HCT116 (cell line): ENCODE data around the gene EXOSC10. TPM values are rescaled to one million over a fixed set of nuclear protein-coding genes. Genes with fewer than 3 reads are reported as not detected.

ENCODE experiments used
- ATAC-seq: fragments of 200-7000 bp; cut with Tn5 transposase; 2 replicates; pipeline ENCODE4 v1.9.1; 2020; ENCODE audit warnings: mild to moderate bottlenecking, moderate library complexity
- BruUV-seq: library from RNA; stranded (reverse); fragments of 400-500 nt; replicated peaks from 2 replicates; lab custom pipeline; 2021; lab: Mats Ljungman, UMichigan
- CTCF ChIA-PET: fragments of 300-600 bp; sonication (Branson Sonifier 250); formaldehyde crosslinking; loops from one replicate; lab custom pipeline; 2021; ENCODE audit warnings: antibody characterized with exemption; lab: Charles Lee
- POLR2A ChIA-PET: fragments of 300-600, 350-600 bp; sonication (Branson Sonifier 250); formaldehyde crosslinking; loops from one replicate; lab custom pipeline; 2021; ENCODE audit warnings: antibody characterized with exemption; lab: Charles Lee
- RAD21 ChIA-PET, 2 experiments: fragments of 300-600 bp; sonication (Branson Sonifier 250); formaldehyde crosslinking; loops; one replicate each; lab custom pipeline; 2023; ENCODE audit warnings: low total read pairs in 2 of 2; ENCODE audit not compliant: uncharacterized antibody in 2 of 2, unreplicated experiment in 2 of 2, low non-redundant PET in 1 of 2; lab: Charles Lee
- DNase-seq: peaks from one replicate; pipeline ENCODE4 v3.0.0-alpha.2; 2010; ENCODE audit warnings: low read depth, low spot score
- H2AFZ ChIP-seq: fragments of 200-600 bp; shearing (Covaris generic), sonication (generic); 2 replicates; pipeline ENCODE4 v1.6.1; 2017; ENCODE audit warnings: low read depth, mixed run types, mixed read lengths, antibody characterized with exemption, low read length; ENCODE audit not compliant: poor library complexity, severe bottlenecking
- H3K27ac ChIP-seq: 2 replicates; pipeline ENCODE4 v1.5.1; 2012; ENCODE audit warnings: low read depth, low read length
- H3K27me3 ChIP-seq: fragments of 200-600 bp; sonication (generic); 2 replicates; pipeline ENCODE4 v1.6.1; 2016; ENCODE audit warnings: mixed run types, low read length, mixed read lengths; ENCODE audit not compliant: insufficient read depth
- H3K36me3 ChIP-seq, 2 experiments: fragments of 200-500 bp in 1 of 2; fragments of 200-600 bp in 1 of 2; sonication (Bioruptor generic) in 1 of 2; sonication (generic) in 1 of 2; 2 replicates each; pipeline versions ENCODE4 v1.5.1 to v1.6.1; 2014 to 2016; ENCODE audit warnings: low read length in 2 of 2, inconsistent platforms in 1 of 2, mixed read lengths in 1 of 2, mixed run types in 1 of 2; ENCODE audit not compliant: insufficient read depth in 2 of 2, control insufficient read depth in 1 of 2
- H3K4me1 ChIP-seq, 2 experiments: fragments of 200-600 bp in 1 of 2; sonication (generic) in 1 of 2; 2 replicates each; pipeline versions ENCODE4 v1.5.1 to v1.6.1; 2012 to 2017; ENCODE audit warnings: low read length in 2 of 2, inconsistent platforms in 1 of 2, mild to moderate bottlenecking in 1 of 2, mixed read lengths in 1 of 2, mixed run types in 1 of 2, moderate library complexity in 1 of 2; ENCODE audit not compliant: insufficient read depth in 2 of 2, control insufficient read depth in 1 of 2
- H3K4me2 ChIP-seq: fragments of 200-600 bp; sonication (generic); 2 replicates; pipeline ENCODE4 v1.6.1; 2017; ENCODE audit warnings: mixed run types, low read length, mixed read lengths
- H3K4me3 ChIP-seq, 2 experiments: fragments of 200-600 bp in 1 of 2; sonication (generic) in 1 of 2; replicated peaks in 1 of 2; 2 replicates each; pipeline ENCODE4 v1.5.1; 2011 to 2016; ENCODE audit warnings: low read length in 2 of 2, control low read depth in 1 of 2, low read depth in 1 of 2, mild to moderate bottlenecking in 1 of 2, mixed read lengths in 1 of 2, mixed run types in 1 of 2
- H3K79me2 ChIP-seq: fragments of 200-600 bp; sonication (generic); 2 replicates; pipeline ENCODE4 v1.6.1; 2017; ENCODE audit warnings: mild to moderate bottlenecking, mixed run types, low read length, moderate library complexity, mixed read lengths; ENCODE audit not compliant: insufficient read depth
- H3K9ac ChIP-seq: fragments of 200-600 bp; sonication (generic); 2 replicates; pipeline ENCODE4 v1.6.1; 2016; ENCODE audit warnings: low read length, mixed read lengths
- H3K9me2 ChIP-seq: fragments of 200-600 bp; sonication (generic), shearing (Covaris generic); 2 replicates; pipeline ENCODE4 v1.6.1; 2017; ENCODE audit warnings: mixed run types, mild to moderate bottlenecking, moderate library complexity; ENCODE audit not compliant: insufficient read depth
- H3K9me3 ChIP-seq, 2 experiments: fragments of 200-500 bp in 1 of 2; fragments of 200-600 bp in 1 of 2; sonication (Bioruptor generic) in 1 of 2; sonication (generic) in 1 of 2; 2 replicates each; pipeline ENCODE4 v1.6.1; 2014 to 2017; ENCODE audit warnings: low read length in 2 of 2, mixed read lengths in 2 of 2, inconsistent platforms in 1 of 2, low read depth in 1 of 2, mild to moderate bottlenecking in 1 of 2, mixed run types in 1 of 2, moderate library complexity in 1 of 2; ENCODE audit not compliant: control insufficient read depth in 1 of 2, insufficient read depth in 1 of 2
- H4K20me1 ChIP-seq: fragments of 200-600 bp; sonication (generic), shearing (Covaris generic); 2 replicates; pipeline ENCODE4 v1.6.1; 2017; ENCODE audit warnings: mixed run types, mild to moderate bottlenecking, moderate library complexity; ENCODE audit not compliant: insufficient read depth
- CBX3 ChIP-seq: IDR thresholded peaks from 2 replicates; pipeline ENCODE4 v1.6.1; 2012; ENCODE audit warnings: low read depth
- CEBPB ChIP-seq: IDR thresholded peaks from 2 replicates; pipeline ENCODE4 v1.6.1; 2012; ENCODE audit warnings: low read depth
- ELF1 ChIP-seq: IDR thresholded peaks from 2 replicates; pipeline ENCODE4 v1.6.1; 2012; ENCODE audit warnings: low read depth, borderline replicate concordance
- EZH2 ChIP-seq: fragments of 200-600 bp; sonication (generic); IDR thresholded peaks from 2 replicates; pipeline ENCODE4 v1.6.1; 2017; ENCODE audit warnings: antibody characterized with exemption, mixed run types
- EZH2phosphoT487 ChIP-seq: fragments of 200-600 bp; IDR thresholded peaks from 2 replicates; pipeline ENCODE4 v1.6.1; 2018; ENCODE audit warnings: antibody characterized with exemption, borderline replicate concordance
- POLR2A ChIP-seq: IDR thresholded peaks from 2 replicates; pipeline ENCODE4 v1.7.0; 2011; ENCODE audit warnings: borderline replicate concordance; ENCODE audit not compliant: insufficient read depth, insufficient read length; ENCODE audit errors: extremely low read depth
- RAD21 ChIP-seq: IDR thresholded peaks from 2 replicates; pipeline ENCODE4 v1.6.1; 2012; ENCODE audit warnings: low read depth, mild to moderate bottlenecking
- SIN3A ChIP-seq: IDR thresholded peaks from 2 replicates; pipeline ENCODE4 v1.6.1; 2012; ENCODE audit warnings: low read depth
- SP1 ChIP-seq: IDR thresholded peaks from 2 replicates; pipeline ENCODE4 v1.6.1; 2012; ENCODE audit warnings: low read depth
- ZFX ChIP-seq: fragments of 450-650 bp; IDR thresholded peaks from 2 replicates; pipeline ENCODE4 v1.6.1; 2017
- intact Hi-C: fragments of 100-400 bp; cut with micrococcal nuclease; formaldehyde crosslinking; loops from 2 replicates; pipeline ENCODE4 v1.10.0; 2022
- total RNA-seq: library from RNA; stranded (reverse); gene quantifications from one replicate; pipeline ENCODE4 v1.2.1, GENCODE V29; 2021; ENCODE audit not compliant: unreplicated experiment
- TF ChIP-seq, protein P1 (sequence below): IDR thresholded peaks from 2 replicates; pipeline ENCODE4 v1.6.1; 2011; ENCODE audit warnings: mild to moderate bottlenecking, low read length, moderate library complexity; ENCODE audit not compliant: insufficient replicate concordance; ENCODE audit errors: extremely low read depth
- TF ChIP-seq, protein P2 (sequence below): IDR thresholded peaks from 2 replicates; pipeline ENCODE4 v1.6.1; 2012; ENCODE audit warnings: low read depth

The EXOSC10 gene
- total RNA-seq, 1 experiment from 2014 or later: 80.7 TPM

DNA sequence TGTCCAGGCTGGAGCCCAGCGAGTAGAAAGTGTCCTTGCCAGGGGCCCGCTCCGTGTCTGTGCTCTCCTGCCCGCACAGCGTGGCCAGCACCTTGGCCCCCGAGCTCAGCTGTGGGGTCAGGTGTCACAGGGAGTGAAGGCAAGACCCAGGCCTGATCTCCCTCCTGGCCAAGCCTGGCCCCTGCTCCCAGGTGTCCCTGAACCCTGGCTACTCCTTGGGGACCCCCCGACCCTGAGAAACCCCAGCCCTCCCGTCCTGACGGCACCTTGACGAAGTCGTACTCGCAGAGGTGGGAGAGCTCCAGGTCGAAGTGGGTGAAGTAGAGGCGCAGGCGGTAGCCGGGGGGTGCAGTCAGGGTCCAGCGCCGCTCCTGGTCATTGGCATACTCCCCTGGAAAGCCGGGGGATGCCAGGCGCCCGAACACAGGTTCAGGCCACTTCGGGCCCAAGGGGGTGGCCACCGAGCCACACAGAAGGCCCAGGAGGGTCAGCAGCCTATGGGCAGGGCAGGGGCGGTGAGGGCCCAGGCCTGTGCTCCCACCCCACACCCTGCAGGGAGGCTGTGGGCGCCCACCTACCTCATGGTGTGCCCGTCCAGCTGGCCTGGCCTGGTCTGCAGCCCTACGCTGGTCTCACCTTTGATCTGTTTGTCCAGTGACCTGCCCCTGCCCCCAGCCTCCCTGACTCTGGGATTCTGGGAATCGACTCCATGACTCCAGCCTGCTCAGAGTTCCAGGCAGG is 52.9 kb downstream of the EXOSC10 start, which contains the start of gene MASP2:
TSS of gene MASP2 (minus strand) at position 615 of the 741 bp plus-strand sequence. CDS start at position 583, 32 bp downstream.
- POLR2A ChIA-PET: no interaction called here
- Histone ChIP-seq H3K4me1 (no peaks in the 10 kb centered on the region), H3K4me3 (no peak within 1 kb of the TSS), H4K20me1 (no peaks in the 10 kb centered on the region), H2AFZ (no peak within 1 kb of the TSS), H3K9me2 (no peaks in the 10 kb centered on the region), H3K27me3 (no peaks in the 10 kb centered on the region), H3K79me2 (no peaks in the 10 kb centered on the region), H3K27ac (no peak within 1 kb of the TSS), H3K4me2 (no peak within 1 kb of the TSS), H3K36me3 (no peaks in the 10 kb centered on the region), H3K9ac (no peak within 1 kb of the TSS), H3K9me3 (no peaks in the 10 kb centered on the region)
- DNase-seq (no peak), ATAC-seq (no peak)
- intact Hi-C loops: no loop called here
- RAD21 ChIA-PET: no interaction called here
- no TSS peak for BruUV-seq
- CTCF ChIA-PET: interaction anchor here (1.4 kb wide), 1 partner anchor 9 kb away, joined by 5 read pairs; no protein-coding TSS in a partner anchor
- TF ChIP-seq EZH2: no peak
- TF ChIP-seq POLR2A: no peak
- TF ChIP-seq SP1: no peak
- no peak for TF ChIP-seq CEBPB

DNA sequence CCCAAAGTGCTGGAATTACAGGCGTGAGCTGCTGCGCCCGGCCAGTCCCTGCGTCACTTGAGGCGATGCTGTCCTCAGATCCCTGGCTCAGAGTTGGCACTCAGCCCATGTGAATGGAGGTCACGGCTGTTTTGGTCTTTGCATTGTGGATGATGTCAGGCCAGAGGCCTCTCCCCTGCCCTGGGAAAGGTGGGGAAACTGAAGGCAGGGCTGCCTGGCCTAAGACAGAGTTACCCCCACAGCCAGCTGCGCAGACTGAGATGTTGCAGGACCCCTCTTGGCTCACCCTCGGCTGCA is 53.5 kb downstream of the EXOSC10 start:
- DNase-seq (no peak), ATAC-seq (no peak)
- Histone ChIP-seq H4K20me1 (no peaks in the 10 kb centered on the region), H3K36me3 (no peaks in the 10 kb centered on the region), H3K79me2 (no peaks in the 10 kb centered on the region), H3K4me3 (no peak overlapping the region), H3K9me3 (no peaks in the 10 kb centered on the region), H2AFZ (no peak overlapping the region), H3K9me2 (no peaks in the 10 kb centered on the region), H3K27ac (no peak overlapping the region), H3K27me3 (no peaks in the 10 kb centered on the region), H3K4me1 (no peaks in the 10 kb centered on the region), H3K4me2 (no peak overlapping the region), H3K9ac (no peak overlapping the region)
- intact Hi-C loops: no loop called here
- TF ChIP-seq CBX3: no peak
- no peak for TF ChIP-seq ZFX
- no peak for TF ChIP-seq CEBPB
- no peak for TF ChIP-seq RAD21
- TF ChIP-seq, protein P1, sequence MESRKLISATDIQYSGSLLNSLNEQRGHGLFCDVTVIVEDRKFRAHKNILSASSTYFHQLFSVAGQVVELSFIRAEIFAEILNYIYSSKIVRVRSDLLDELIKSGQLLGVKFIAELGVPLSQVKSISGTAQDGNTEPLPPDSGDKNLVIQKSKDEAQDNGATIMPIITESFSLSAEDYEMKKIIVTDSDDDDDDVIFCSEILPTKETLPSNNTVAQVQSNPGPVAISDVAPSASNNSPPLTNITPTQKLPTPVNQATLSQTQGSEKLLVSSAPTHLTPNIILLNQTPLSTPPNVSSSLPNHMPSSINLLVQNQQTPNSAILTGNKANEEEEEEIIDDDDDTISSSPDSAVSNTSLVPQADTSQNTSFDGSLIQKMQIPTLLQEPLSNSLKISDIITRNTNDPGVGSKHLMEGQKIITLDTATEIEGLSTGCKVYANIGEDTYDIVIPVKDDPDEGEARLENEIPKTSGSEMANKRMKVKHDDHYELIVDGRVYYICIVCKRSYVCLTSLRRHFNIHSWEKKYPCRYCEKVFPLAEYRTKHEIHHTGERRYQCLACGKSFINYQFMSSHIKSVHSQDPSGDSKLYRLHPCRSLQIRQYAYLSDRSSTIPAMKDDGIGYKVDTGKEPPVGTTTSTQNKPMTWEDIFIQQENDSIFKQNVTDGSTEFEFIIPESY: no peak
- no peak for TF ChIP-seq EZH2
- TF ChIP-seq, protein P2, sequence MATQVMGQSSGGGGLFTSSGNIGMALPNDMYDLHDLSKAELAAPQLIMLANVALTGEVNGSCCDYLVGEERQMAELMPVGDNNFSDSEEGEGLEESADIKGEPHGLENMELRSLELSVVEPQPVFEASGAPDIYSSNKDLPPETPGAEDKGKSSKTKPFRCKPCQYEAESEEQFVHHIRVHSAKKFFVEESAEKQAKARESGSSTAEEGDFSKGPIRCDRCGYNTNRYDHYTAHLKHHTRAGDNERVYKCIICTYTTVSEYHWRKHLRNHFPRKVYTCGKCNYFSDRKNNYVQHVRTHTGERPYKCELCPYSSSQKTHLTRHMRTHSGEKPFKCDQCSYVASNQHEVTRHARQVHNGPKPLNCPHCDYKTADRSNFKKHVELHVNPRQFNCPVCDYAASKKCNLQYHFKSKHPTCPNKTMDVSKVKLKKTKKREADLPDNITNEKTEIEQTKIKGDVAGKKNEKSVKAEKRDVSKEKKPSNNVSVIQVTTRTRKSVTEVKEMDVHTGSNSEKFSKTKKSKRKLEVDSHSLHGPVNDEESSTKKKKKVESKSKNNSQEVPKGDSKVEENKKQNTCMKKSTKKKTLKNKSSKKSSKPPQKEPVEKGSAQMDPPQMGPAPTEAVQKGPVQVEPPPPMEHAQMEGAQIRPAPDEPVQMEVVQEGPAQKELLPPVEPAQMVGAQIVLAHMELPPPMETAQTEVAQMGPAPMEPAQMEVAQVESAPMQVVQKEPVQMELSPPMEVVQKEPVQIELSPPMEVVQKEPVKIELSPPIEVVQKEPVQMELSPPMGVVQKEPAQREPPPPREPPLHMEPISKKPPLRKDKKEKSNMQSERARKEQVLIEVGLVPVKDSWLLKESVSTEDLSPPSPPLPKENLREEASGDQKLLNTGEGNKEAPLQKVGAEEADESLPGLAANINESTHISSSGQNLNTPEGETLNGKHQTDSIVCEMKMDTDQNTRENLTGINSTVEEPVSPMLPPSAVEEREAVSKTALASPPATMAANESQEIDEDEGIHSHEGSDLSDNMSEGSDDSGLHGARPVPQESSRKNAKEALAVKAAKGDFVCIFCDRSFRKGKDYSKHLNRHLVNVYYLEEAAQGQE: no peak
- TF ChIP-seq SIN3A: no peak
- no peak for TF ChIP-seq ELF1
- no peak for TF ChIP-seq EZH2phosphoT487
- CTCF ChIA-PET: interaction anchor here (1.4 kb wide), 1 partner anchor 9 kb away, joined by 5 read pairs; no protein-coding TSS in a partner anchor
- BruUV-seq: no TSS peak
- POLR2A ChIA-PET: no interaction called here
- RAD21 ChIA-PET: no interaction called here
